Hepatocyte (in vitro differentiated cells): ENCODE measurements around the gene UCK2.

Experiments used
- CTCF ChIP-seq: fragments of 200-600 bp; sonication (generic); IDR thresholded peaks from 2 replicates; pipeline ENCODE4 v1.5.1; 2016; ENCODE audit warnings: antibody characterized with exemption, mild to moderate bottlenecking; ENCODE audit not compliant: poor library complexity
- EZH2 ChIP-seq: fragments of 200-600 bp; sonication (generic); IDR thresholded peaks from 2 replicates; pipeline ENCODE4 v1.6.1; 2016; ENCODE audit warnings: antibody characterized with exemption, mild to moderate bottlenecking, borderline replicate concordance
- EZH2phosphoT487 ChIP-seq: fragments of 200-600 bp; sonication (generic); IDR thresholded peaks from one replicate; pipeline ENCODE4 v1.6.1; 2018; ENCODE audit warnings: antibody characterized with exemption, mild to moderate bottlenecking, low read depth, moderate library complexity; ENCODE audit not compliant: unreplicated experiment, severe bottlenecking

DNA sequence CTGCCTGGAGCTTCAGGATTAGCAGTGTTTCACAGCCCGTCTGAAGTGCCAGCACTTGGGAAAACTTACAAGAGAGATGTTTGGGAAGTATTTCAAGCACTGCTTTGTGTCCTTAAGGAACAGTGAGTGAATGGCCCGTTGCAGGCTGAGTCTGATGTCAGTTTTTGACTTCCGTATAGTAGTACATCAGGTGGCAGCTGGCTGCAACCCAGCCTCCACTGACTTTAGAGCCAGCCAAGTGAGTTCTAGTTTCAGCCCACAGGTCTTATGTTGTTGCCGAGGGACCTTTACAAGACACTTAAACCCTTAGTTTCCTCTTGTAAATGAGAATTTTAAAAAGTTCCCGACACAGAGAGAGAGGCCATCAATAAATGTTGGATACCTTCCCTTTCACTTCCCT, 35.0 kb downstream of the UCK2 start:
- TF ChIP-seq CTCF (no peak), EZH2 (no peak), EZH2phosphoT487 (no peak)
